Hematopoietic multipotent progenitor cell treated with erythropoietin and hydrocortisone succinate and interleukin-3 and kit ligand, for 17 days (in vitro differentiated cells): ENCODE data around the gene RNASE13.
"Not testable (repeated sequence)": the region's sequence is repeated elsewhere in the genome, so short reads cannot be mapped to it uniquely, and the experiment has no call there.

ENCODE experiments used
- DNase-seq: peaks from one replicate; pipeline ENCODE4 v3.0.0-alpha.2; 2015; ENCODE audit warnings: low spot score

The RNASE13 gene

DNA sequence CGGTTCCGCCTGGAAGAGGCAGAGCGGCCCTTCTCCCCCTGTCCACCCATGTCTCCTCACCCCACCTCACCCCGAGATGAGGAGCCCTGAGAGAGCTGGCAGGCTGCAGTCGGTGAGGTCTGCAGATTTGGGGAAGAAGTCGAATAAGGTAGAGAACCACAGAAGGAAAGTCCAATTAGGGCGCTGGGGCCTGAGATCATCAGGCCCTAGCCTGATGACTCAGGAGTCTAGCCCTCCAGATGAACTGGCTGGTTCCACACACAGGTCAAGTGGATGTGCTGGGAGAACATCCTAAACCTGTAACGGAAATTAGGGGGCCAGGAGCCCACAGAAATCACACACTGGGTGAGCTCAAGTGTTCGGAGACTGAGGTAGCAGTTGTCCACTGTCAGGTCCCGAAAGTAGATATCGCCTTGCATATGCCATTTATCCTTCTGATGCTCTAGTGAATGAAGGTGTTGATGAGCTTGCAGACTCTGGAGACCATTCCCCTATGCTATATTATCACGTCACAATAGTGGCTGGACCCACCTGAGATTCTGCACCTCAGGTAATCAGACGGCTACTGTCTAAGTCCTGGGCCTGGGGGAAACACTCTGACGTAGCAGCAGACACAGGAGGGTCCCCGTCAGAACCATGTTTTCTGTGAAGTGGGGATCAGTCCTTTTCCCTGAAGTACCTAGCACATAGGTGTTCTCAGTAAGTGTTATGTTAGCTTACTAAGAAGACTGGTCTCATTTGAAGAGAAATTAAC lies 45.7 kb downstream of the RNASE13 start:
- no peak for DNase-seq

DNA sequence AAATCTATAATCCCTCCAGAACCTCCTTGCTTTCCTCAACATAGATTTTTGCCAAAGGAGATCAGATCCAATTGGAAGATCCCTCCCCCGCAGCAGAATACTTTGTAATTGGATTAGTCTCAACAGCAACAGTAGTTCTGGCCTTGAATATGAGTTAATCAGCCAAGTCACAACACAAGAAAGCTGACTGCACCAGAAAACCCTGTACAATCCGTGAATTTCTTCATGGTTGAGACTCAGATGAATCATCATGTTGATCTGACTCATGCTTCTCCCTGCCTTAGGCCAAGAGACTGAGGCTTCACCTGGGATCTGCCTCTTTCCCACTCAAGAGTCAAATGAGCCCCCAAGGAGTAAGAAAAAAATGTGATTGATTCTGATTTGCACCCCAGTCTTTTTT lies 47.8 kb downstream of the RNASE13 start:
- DNase-seq: no peak

DNA sequence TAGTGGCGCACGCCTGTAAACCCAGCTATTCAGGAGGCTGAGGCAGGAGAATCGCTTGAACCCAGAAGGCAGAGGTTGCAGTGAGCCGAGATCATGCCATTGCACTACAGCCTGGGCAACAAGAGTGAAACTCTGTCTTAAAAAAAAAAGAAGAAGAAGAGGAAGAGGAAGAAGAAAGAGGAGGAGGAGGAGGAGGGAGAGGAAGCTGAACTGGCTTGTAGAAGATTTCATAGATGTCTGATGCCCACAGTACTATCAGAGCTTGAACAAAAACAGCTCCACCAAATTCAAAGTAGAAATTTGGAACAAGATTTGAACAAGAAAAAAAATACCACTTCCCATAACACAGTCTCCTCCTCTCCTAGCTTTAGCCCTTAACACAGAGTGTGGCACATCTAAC lies 49.0 kb downstream of the RNASE13 start:
- DNase-seq: not testable (repeated sequence)
